Adrenal gland (tissue), 5 donors: ENCODE data around the gene KIDINS220.

Source experiments
- CTCF ChIP-seq, 6 experiments: fragments of 450-650 bp in 4 of 6; fragments of 200-600 bp in 2 of 6; sonication (generic) in 1 of 6; IDR thresholded peaks; 1 replicate in 5 of 6; 2 replicates in 1 of 6; pipeline versions ENCODE4 v1.5.1 to v1.8.0; 2016 to 2021; ENCODE audit warnings: antibody characterized with exemption in 6 of 6, mild to moderate bottlenecking in 2 of 6, moderate library complexity in 1 of 6
- POLR2A ChIP-seq, 2 donors: fragments of 450-650 bp; IDR thresholded peaks; one replicate each; pipeline ENCODE4 v1.6.1; 2017; ENCODE audit warnings: antibody characterized with exemption in 2 of 2, mild to moderate bottlenecking in 2 of 2, moderate library complexity in 1 of 2
- donor health status: DM: no; HTN: no; CAD: no.

GRCh38 chr2:8855010-8855409, 17.6 kb upstream of the KIDINS220 start:
- TF ChIP-seq CTCF (IDR thresholded peaks at IDR 0.05) (no peak), POLR2A (IDR thresholded peaks at IDR 0.05) (no peak)
